Measurements from ENCODE around the gene TOLLIP.
"Not testable (repeated sequence)": the region's sequence is repeated elsewhere in the genome, so short reads cannot be mapped to it uniquely, and the experiment has no call there.

The TOLLIP gene

DNA sequence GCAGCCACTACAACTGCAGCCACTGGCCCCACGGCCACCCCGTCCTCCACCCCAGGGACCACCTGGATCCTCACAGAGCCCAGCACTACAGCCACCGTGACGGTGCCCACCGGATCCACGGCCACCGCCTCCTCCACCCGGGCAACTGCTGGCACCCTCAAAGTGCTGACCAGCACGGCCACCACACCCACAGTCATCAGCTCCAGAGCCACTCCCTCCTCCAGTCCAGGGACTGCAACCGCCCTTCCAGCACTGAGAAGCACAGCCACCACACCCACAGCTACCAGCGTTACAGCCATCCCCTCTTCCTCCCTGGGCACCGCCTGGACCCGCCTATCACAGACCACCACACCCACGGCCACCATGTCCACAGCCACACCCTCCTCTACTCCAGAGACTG is 63.1 kb downstream of the TOLLIP start:
- not testable (repeated sequence) for DNase-seq (ENCODE audit: low read depth)

DNA sequence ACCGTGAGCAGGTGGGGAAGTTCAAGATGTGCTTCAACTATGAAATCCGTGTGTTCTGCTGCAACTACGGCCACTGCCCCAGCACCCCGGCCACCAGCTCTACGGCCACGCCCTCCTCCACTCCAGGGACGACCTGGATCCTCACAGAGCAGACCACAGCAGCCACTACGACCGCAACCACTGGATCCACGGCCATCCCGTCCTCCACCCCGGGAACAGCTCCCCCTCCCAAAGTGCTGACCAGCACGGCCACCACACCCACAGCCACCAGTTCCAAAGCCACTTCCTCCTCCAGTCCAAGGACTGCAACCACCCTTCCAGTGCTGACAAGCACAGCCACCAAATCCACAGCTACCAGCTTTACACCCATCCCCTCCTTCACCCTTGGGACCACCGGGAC is 63.7 kb downstream of the TOLLIP start:
- not testable (repeated sequence) for DNase-seq (ENCODE audit: low read depth)

DNA sequence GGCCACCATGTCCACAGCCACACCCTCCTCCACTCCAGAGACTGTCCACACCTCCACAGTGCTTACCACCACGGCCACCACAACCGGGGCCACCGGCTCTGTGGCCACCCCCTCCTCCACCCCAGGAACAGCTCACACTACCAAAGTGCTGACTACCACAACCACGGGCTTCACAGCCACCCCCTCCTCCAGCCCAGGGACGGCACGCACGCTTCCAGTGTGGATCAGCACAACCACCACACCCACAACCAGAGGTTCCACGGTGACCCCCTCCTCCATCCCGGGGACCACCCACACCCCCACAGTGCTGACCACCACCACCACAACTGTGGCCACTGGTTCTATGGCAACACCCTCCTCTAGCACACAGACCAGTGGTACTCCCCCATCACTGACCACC is 64.9 kb downstream of the TOLLIP start:
- not testable (repeated sequence) for DNase-seq (ENCODE audit: low read depth)

DNA sequence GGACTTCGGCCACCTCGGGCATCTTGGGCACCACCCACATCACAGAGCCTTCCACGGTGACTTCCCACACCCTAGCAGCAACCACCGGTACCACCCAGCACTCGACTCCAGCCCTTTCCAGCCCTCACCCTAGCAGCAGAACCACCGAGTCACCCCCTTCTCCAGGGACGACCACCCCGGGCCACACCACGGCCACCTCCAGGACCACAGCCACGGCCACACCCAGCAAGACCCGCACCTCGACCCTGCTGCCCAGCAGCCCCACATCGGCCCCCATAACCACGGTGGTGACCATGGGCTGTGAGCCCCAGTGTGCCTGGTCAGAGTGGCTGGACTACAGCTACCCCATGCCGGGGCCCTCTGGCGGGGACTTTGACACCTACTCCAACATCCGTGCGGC is 65.9 kb downstream of the TOLLIP start:
- DNase-seq (ENCODE audit: low read depth), result not testable (repeated sequence)

DNA sequence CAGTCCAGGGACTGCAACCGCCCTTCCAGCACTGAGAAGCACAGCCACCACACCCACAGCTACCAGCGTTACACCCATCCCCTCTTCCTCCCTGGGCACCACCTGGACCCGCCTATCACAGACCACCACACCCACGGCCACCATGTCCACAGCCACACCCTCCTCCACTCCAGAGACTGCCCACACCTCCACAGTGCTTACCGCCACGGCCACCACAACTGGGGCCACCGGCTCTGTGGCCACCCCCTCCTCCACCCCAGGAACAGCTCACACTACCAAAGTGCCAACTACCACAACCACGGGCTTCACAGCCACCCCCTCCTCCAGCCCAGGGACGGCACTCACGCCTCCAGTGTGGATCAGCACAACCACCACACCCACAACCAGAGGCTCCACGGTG is 66.7 kb downstream of the TOLLIP start:
- not testable (repeated sequence) for DNase-seq (ENCODE audit: low read depth)

DNA sequence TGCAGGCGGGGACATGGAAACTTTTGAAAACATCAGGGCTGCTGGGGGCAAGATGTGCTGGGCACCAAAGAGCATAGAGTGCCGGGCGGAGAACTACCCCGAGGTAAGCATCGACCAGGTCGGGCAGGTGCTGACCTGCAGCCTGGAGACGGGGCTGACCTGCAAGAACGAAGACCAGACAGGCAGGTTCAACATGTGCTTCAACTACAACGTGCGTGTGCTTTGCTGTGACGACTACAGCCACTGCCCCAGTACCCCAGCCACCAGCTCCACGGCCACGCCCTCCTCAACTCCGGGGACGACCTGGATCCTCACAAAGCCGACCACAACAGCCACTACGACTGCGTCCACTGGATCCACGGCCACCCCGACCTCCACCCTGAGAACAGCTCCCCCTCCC is 67.1 kb downstream of the TOLLIP start:
- DNase-seq (ENCODE audit: low read depth), result no peak

DNA sequence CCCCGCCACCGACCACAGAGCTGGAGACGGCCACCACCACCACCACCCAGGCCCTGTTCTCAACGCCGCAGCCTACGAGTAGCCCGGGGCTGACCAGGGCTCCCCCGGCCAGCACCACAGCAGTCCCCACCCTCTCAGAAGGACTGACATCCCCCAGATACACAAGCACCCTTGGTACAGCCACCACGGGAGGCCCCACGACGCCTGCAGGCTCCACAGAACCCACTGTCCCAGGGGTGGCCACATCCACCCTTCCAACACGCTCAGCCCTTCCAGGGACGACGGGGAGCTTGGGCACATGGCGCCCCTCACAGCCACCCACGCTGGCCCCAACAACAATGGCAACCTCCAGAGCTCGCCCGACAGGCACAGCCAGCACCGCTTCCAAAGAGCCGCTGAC is 67.7 kb downstream of the TOLLIP start:
- no peak for DNase-seq (ENCODE audit: low read depth)

DNA sequence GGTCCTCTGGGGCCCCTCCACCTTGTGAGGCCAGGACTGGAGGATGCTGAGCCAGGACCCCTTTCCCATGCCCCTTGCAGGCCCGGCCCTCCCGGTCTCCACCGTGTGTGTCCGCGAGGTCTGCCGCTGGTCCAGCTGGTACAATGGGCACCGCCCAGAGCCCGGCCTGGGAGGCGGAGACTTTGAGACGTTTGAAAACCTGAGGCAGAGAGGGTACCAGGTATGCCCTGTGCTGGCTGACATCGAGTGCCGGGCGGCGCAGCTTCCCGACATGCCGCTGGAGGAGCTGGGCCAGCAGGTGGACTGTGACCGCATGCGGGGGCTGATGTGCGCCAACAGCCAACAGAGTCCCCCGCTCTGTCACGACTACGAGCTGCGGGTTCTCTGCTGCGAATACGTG is 68.7 kb downstream of the TOLLIP start:
- DNase-seq (ENCODE audit: low read depth), result no peak

DNA sequence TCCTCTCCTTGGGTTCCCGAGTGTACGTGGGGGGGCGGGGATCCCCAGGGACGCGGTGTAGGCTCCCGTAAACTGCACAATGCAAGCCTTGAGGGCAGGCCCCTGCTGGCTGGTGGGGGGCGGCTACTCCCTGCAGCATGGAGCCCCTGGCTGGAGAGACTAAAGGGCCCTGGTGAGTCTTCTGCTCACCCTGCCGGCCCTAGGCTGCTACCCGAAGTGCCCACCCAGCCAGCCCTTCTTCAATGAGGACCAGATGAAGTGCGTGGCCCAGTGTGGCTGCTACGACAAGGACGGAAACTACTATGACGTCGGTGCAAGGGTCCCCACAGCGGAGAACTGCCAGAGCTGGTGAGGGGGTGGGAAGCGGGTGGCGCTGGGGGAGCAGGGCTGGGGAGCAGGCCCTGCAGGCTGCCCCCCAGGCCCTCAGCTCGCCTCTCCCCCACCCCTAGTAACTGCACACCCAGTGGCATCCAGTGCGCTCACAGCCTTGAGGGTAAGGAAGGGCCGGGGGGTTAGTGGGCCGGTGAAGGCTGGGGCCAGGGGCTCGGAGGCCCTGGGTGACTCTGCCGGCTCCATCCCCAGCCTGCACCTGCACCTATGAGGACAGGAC is 69.7 kb downstream of the TOLLIP start:
- no peak for DNase-seq (ENCODE audit: low read depth)

DNA sequence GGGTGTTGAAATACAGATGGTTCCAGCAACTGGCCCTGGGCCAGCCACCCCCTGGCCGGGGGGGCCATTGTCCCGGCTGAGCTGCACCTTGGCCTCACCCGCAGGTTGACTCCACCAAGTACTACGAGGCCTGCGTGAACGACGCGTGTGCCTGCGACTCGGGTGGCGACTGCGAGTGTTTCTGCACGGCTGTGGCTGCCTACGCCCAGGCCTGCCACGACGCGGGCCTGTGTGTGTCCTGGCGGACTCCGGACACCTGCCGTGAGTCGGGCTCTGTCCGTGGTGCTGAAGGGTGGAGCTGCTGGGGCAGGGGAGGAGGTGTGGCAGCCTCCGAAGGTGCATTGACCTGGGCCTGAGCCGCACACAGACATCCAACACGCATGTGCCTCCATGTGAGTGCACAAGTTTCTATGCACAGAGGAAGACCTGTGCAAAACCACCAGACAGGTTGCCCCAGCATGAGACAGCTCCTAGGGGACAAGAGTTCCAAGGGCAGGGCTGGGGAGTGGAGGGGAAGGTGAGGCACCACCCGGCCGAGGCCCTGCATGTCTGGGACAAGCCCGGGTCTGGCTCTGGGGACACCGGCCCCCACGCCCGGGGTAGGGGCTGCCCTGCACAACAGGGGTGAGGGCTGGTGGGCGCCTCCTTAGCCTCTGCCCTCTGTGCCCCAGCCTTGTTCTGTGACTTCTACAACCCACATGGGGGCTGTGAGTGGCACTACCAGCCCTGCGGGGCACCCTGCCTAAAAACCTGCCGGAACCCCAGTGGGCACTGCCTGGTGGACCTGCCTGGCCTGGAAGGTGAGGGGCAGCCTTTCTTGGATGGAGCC is 70.5 kb downstream of the TOLLIP start:
- no peak for DNase-seq (ENCODE audit: low read depth)

DNA sequence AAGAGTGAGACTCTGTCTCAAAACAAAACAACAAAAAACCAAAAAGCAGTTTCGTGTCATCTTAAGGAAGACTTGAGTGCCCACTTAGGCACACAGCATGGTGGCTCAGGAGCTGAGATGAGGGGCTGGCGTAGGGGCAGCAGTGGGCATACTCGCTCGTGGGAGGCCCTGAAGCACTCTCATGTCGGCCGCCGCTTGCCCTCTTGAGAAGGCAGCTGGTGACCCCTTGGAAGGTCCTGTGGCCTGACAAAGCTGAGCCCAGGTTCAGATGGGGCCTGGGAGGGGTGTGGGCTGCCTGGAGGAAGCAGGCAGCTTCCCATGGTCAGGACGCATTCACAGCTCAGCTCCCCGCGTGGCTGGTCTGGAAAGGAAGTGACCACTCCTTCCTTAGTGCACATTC is 71.6 kb downstream of the TOLLIP start:
- no peak for DNase-seq (ENCODE audit: low read depth)

DNA sequence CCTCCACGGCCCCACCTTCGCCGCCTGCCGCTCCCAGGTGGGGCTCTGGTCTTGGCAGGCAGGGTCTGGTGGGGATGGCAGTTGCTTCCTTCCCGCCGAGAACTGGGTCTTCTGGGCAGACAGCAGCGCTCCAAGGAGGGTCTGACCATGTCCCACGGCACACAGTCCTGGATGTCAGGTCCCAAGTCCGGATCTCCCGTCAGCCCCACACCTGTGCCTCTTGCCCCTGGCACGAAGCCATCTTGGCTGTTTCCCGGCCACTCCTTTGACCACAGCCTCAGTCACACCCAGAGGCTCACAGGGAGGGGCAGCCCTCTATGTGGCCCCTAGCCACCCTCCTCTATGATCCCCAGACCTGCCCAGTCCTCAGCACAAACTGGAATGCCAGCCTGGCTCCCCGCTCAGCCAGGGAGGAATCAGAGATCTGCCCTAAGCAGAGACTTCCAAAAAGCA is 72.3 kb downstream of the TOLLIP start:
- no peak for DNase-seq (ENCODE audit: low read depth)

DNA sequence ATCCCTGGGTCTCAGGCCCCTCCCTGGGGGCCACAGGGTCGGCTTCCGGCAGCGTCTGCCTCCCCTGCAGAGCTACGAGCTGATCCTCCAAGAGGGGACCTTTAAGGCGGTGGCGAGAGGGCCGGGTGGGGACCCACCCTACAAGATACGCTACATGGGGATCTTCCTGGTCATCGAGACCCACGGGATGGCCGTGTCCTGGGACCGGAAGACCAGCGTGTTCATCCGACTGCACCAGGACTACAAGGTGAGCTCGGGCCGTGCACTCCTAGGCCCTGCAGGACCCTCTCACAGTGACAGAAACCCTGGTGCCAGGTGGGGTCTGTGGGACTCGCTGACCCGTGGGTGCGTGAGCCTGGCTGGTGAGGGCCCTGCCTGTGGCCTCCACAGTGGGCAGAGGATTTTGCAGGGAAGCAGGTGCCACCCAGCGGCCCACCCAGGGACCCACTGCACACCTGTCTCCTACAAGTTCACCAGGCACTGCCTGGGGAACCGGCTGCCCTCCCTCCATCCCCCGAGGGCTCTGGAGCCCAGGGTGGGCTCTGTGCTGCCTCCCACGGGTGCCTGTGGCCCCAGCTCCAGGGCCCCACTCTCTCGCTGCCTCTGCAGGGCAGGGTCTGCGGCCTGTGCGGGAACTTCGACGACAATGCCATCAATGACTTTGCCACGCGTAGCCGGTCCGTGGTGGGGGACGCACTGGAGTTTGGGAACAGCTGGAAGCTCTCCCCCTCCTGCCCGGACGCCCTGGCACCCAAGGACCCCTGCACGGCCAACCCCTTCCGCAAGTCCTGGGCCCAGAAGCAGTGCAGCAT is 72.9 kb downstream of the TOLLIP start:
- DNase-seq (ENCODE audit: low read depth), result no peak

DNA sequence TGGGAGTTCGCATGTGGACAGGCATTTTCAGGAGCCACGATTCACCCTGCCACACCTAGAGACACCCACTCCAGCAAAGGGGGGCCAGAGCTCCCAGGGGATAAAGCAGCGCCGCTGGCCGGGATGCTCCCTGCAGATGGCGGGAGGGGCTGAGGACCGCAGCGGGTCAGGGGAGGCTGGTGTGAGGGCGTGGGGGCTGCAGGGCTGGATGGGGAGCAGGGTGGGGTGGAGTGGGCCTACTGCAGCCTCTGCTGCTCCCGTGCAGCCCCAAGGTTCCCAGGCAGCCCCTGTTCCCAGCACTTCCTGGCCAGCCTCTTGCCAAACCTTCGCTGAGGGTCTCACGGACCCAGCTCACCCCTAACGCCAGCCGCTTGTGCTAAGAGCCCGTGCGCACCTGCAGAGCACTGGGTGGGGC is 73.5 kb downstream of the TOLLIP start:
- no peak for DNase-seq (ENCODE audit: low read depth)

DNA sequence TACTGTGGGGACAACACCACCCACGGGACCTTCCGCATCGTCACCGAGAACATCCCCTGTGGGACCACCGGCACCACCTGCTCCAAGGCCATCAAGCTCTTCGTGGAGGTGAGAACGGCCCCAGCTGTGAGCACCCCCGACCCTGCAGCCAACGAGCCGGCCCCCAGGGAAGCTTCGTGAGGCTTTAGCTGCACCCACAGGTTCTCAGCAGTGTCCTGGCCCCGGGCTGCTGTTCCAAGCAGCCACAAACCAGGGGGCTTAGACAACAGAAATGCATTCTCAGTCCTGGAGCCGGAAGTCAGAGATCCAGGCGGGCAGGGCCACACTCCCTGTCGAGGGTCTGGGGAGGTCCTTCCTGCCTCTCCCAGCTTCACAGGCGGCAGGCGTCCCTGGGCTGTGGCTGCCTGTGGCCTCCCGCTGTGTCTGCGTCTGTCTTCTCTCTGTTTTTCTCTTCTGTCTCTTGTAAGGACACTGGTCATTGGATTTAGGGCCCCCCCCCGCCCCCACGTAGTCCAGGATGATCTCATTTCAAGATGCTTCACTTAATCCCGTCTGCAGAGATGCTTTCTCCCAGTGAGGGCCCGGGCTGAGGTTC is 74.0 kb downstream of the TOLLIP start:
- DNase-seq (ENCODE audit: low read depth), result no peak

DNA sequence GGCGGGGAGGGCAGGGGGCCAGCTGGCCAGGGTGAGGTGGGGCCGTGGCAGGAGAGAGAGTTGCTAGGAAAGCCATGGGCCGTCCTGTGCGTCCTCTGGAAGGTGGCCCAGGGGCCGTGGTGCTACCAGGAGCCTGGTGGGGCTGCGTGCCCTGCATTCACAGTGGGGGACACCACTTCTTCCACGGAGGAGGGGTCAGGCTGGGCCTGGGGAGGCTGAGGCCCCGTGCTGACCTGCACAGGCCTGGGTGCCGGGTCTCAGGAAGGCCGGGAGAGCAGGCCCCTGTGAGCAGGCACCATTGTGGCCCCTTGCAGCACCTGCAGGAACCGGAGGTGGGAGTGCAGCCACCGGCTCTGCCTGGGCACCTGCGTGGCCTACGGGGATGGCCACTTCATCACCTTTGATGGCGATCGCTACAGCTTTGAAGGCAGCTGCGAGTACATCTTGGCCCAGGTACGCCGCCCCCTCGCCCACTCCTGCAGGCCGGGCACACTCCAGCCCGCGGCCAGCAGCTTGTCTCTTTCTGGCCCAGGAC is 74.6 kb downstream of the TOLLIP start:
- no peak for DNase-seq (ENCODE audit: low read depth)

DNA sequence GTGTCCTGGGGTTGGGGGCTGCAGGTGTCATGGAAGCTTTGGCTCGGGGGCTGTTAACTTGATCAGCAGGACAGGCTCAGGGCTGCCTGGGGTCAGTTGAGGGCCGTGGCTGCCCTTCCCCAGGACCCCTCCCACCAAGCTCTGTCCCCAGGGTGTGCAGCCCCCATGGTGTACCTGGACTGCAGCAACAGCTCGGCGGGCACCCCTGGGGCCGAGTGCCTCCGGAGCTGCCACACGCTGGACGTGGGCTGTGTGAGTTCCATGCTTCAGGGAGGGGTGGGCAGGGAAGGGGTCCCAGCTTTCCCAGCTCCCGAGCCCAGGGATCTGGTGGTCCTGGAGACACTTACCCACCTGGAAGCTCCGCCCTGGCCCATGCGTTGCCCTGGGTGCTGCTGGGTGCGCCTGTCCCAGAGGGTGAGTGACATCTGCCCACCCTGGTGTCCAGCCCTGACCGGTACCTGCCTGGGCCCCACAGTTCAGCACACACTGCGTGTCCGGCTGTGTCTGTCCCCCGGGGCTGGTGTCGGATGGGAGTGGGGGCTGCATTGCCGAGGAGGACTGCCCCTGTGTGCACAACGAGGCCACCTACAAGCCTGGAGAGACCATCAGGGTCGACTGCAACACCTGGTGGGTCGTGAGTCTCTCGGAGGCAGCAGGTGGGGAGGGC is 75.2 kb downstream of the TOLLIP start:
- no peak for DNase-seq (ENCODE audit: low read depth)

DNA sequence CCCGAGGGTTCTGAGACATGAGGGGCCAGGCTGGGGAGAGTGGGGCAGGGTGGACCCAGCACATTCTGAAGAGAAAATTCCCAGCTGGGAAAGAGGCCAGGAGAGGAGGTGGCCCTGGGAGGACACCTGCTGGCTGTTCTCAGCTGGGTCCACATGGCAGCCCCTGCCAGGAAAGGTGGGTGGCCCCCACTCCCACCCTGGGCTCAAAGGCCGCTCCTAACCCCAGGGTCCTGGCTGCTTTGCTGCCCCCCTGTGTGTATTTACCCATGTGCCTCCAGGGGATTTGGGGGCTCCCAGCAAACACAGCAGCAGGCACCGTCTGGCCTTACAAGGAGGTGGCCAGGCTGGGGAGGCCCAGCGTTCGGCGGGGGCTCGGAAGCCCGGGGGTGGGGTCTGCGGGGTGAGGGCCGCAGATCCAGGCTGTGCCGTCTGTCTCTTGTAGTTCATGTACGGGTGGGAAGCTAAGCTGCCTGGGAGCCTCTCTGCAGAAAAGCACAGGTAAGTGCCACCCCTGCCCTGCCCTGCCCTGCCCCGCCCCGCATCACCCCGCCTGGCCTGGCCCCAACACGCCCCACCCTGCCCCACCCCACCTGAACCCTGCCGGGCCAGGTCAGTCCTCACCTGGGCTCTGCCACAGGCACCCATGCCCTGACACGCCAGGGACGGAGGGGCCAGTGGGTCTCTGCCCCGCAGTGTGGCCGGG is 75.9 kb downstream of the TOLLIP start:
- no peak for DNase-seq (ENCODE audit: low read depth)

DNA sequence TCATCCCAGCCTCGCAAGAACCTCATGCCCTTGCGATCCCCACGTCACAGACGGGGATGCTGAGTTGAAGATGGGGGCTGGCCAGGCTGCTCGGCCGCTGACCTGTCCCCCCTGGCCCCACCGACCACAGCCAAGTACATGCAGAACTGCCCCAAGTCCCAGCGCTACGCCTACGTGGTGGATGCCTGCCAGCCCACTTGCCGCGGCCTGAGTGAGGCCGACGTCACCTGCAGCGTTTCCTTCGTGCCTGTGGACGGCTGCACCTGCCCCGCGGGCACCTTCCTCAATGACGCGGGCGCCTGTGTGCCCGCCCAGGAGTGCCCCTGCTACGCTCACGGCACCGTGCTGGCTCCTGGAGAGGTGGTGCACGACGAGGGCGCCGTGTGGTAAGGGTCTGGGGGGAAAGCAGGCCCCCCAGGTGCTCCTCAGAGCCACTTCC is 76.5 kb downstream of the TOLLIP start:
- no peak for DNase-seq (ENCODE audit: low read depth)

DNA sequence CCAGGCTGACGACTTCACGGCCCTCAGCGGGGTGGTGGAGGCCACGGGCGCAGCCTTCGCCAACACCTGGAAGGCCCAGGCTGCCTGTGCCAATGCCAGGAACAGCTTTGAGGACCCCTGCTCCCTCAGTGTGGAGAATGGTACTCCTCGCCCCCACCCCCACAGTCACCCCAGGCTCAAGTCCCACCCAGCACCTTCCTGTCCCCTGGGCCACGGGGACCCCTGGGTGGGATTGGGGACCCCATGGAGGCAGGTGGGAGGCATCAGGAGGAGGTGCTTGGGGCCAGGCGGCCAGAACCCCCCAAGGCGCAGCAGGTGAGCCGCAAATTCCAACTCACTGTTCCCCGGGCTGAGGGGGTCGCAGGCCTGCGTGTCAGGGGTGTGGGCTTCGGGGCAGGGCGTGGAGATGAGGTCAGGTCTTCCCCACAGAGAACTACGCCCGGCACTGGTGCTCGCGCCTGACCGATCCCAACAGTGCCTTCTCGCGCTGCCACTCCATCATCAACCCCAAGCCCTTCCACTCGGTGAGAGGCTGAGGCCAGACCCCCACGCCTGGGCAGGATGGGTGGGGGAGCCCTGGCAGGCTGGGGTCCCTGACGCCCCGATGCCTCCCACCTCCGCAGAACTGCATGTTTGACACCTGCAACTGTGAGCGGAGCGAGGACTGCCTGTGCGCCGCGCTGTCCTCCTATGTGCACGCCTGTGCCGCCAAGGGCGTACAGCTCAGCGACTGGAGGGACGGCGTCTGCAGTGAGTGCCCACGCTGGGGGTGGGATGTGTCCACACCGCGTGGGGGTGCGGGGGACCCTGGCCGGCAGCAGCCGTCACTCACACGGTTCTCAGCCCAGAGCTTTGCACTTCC is 77.2 kb downstream of the TOLLIP start:
- DNase-seq (ENCODE audit: low read depth), result no peak

All from stimulated activated CD8-positive, alpha-beta memory T cell treated with anti-CD3 and anti-CD28 coated beads, Interleukin-15, amount 100 ng/mL, for 24 hours (primary cell).